Kidney (tissue), 14 donors: ENCODE results near the gene COX5B. TPM values are rescaled to one million over a fixed set of nuclear protein-coding genes. Genes with fewer than 3 reads are reported as not detected.
A peak's percentile ranks its signal among the peaks of the same experiment; 100 is the strongest.

Source experiments
- DNase-seq, 5 donors: peaks; one replicate each; pipeline ENCODE4 v3.0.0-alpha.2; 2013 to 2020
- FAIRE-seq: peaks from 2 replicates; lab custom pipeline; 2012; peaks lifted over from hg19 to GRCh38; lab: Jason Lieb, UNC
- H3K27ac ChIP-seq, 2 donors: one replicate each; pipeline ENCODE4 v1.7.0; 2013; ENCODE audit warnings: low read depth in 2 of 2, low read length in 2 of 2, inconsistent platforms in 1 of 2
- H3K27me3 ChIP-seq: one replicate; pipeline ENCODE4 v1.7.1; 2013; ENCODE audit warnings: low read length, inconsistent platforms; ENCODE audit not compliant: control insufficient read depth, insufficient read depth
- H3K36me3 ChIP-seq, 3 donors: one replicate each; pipeline versions ENCODE4 v1.7.0 to v1.7.1; 2013; ENCODE audit warnings: low read length in 3 of 3, control low read depth in 1 of 3, inconsistent platforms in 1 of 3; ENCODE audit not compliant: insufficient read depth in 3 of 3, control insufficient read depth in 2 of 3
- H3K4me1 ChIP-seq, 3 donors: one replicate each; pipeline versions ENCODE4 v1.7.0 to v1.7.1; 2013; ENCODE audit warnings: low read length in 3 of 3, inconsistent platforms in 1 of 3, low read depth in 1 of 3; ENCODE audit not compliant: control insufficient read depth in 2 of 3, insufficient read depth in 2 of 3
- H3K4me3 ChIP-seq, 3 donors: one replicate each; pipeline versions ENCODE4 v1.7.0 to v1.8.1; 2013; ENCODE audit warnings: low read length in 3 of 3, control low read depth in 1 of 3, inconsistent platforms in 1 of 3
- H3K9ac ChIP-seq, 3 donors: one replicate each; pipeline versions ENCODE4 v1.7.0 to v1.7.1; 2013; ENCODE audit warnings: low read length in 3 of 3, control low read depth in 1 of 3, inconsistent platforms in 1 of 3
- H3K9me3 ChIP-seq, 3 donors: one replicate each; pipeline versions ENCODE4 v1.7.0 to v1.7.1; 2013; ENCODE audit warnings: low read length in 3 of 3, control low read depth in 1 of 3, inconsistent platforms in 1 of 3; ENCODE audit not compliant: control insufficient read depth in 2 of 3, insufficient read depth in 1 of 3
- intact Hi-C: fragments of 100-400 bp; cut with DNase I; formaldehyde crosslinking; loops from one replicate; pipeline ENCODE4 v1.11.1; 2022
- polyA plus RNA-seq: library from polyadenylated mRNA; stranded (reverse); fragments of 350-450 nt; fragmentation: Illumina TruSeq; extraction: RNeasy Lipid Tissue Mini Kit (QIAGEN cat#74804); gene quantifications from one replicate; pipeline ENCODE4 v1.2.3, GENCODE V29; 2014; ENCODE audit warnings: low read depth, low replicate concordance; ENCODE audit not compliant: insufficient read depth
- total RNA-seq: library from RNA; stranded (reverse); fragmentation: NEBNext Ultra II Directional; extraction: Animal tissue kit (Norgen Biotek cat#: 25700); gene quantifications from one replicate; pipeline ENCODE4 v1.2.1, GENCODE V29; 2021
- TF ChIP-seq, protein P1 (sequence below): IDR thresholded peaks from 3 replicates; pipeline ENCODE4 v1.5.1; 2012; ENCODE audit warnings: mild to moderate bottlenecking, moderate library complexity, borderline replicate concordance; ENCODE audit not compliant: insufficient read depth; ENCODE audit errors: extremely low read depth
- donor health status: control.
- donor health status: control.
- donor health status: control.
- donor health status: control.
- donor health status: control.
- donor health status: DM: yes; HTN: yes; CAD: no.
- donor health status: Normal renal cell carcinoma (clear cell type).

Gene COX5B
- total and polyA plus RNA-seq, 2 donors from 2014 or later = 238 to 1,246 TPM

GRCh38 chr2:97661927-97662326 is 16.1 kb downstream of the COX5B start:
- intact Hi-C loops = no loop called here
- peaks cover 0 to 16% (median 11%) of the 10 kb centered on the region in 3 donors for H3K36me3 ChIP-seq
- no peak overlapping the region for H3K27ac ChIP-seq
- peak overlapping the region in 1 of 3 donors; percentile 98 for H3K9ac ChIP-seq
- no peak for DNase-seq
- H3K9me3 ChIP-seq = no peaks in the 10 kb centered on the region
- no peak for FAIRE-seq
- H3K4me3 ChIP-seq = peak overlapping the region in 1 of 3 donors; percentile 85
- TF ChIP-seq, protein P1, sequence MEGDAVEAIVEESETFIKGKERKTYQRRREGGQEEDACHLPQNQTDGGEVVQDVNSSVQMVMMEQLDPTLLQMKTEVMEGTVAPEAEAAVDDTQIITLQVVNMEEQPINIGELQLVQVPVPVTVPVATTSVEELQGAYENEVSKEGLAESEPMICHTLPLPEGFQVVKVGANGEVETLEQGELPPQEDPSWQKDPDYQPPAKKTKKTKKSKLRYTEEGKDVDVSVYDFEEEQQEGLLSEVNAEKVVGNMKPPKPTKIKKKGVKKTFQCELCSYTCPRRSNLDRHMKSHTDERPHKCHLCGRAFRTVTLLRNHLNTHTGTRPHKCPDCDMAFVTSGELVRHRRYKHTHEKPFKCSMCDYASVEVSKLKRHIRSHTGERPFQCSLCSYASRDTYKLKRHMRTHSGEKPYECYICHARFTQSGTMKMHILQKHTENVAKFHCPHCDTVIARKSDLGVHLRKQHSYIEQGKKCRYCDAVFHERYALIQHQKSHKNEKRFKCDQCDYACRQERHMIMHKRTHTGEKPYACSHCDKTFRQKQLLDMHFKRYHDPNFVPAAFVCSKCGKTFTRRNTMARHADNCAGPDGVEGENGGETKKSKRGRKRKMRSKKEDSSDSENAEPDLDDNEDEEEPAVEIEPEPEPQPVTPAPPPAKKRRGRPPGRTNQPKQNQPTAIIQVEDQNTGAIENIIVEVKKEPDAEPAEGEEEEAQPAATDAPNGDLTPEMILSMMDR = no peak
- no peaks in the 10 kb centered on the region for H3K27me3 ChIP-seq
- peaks cover 0 to 18% (median 6%) of the 10 kb centered on the region in 3 donors for H3K4me1 ChIP-seq

DNA sequence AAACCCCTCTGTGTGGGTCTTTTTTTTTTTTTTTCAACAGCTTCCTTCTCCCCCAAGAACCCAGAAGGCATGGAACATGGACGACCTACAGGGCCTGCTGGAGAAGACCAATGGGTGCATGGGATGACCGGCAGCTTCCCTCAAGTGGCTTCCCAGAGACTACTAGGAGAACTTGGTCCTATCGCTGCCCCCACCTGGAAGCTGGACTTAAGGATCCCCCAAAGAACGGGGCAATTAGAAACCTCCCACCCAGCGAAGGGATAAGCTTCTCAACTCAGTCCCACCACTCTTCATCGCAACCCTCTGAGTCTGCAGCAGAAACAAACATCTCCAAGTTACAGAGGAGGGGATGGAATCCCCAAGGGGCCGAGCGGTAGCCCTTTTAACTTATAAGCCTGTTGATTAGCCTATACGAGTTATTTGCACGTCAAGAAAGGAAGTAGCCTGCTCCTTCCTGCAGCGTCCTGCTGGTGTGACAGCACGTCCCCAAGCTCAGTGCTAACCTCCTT is 16.6 kb downstream of the COX5B start:
- no peak for DNase-seq
- Histone ChIP-seq H3K36me3 (peaks cover 0 to 12% (median 9%) of the 10 kb centered on the region in 3 donors), H3K4me3 (peak overlapping the region; percentile 30 to 85 (median 81)), H3K27me3 (no peaks in the 10 kb centered on the region), H3K9me3 (no peaks in the 10 kb centered on the region), H3K27ac (peak overlapping the region; percentile 71 to 93), H3K4me1 (peaks cover 0 to 18% (median 6%) of the 10 kb centered on the region in 3 donors), H3K9ac (peak overlapping the region; percentile 49 to 98 (median 63))
- TF ChIP-seq, protein P1 = no peak
- intact Hi-C loops = no loop called here
- FAIRE-seq = no peak

- peak; percentile 72 to 91 (median 88) for DNase-seq
- FAIRE-seq = no peak
Observed at GRCh38 chr2:97662895-97663625, 17.2 kb downstream of the COX5B start.

More at GRCh38 chr2:97662895-97663625, 17.2 kb downstream of the COX5B start:
- intact Hi-C loops = no loop called here
- H3K4me1 ChIP-seq = peaks cover 0 to 18% (median 6%) of the 10 kb centered on the region in 3 donors
- H3K36me3 ChIP-seq = peaks cover 0 to 9% (median 6%) of the 10 kb centered on the region in 3 donors
- H3K4me3 ChIP-seq = peak overlapping the region; percentile 70 to 85 (median 81)
- H3K9ac ChIP-seq = peak overlapping the region; percentile 49 to 98 (median 63)
- H3K27me3 ChIP-seq = no peaks in the 10 kb centered on the region
- no peaks in the 10 kb centered on the region for H3K9me3 ChIP-seq
- TF ChIP-seq, protein P1 = no peak
- H3K27ac ChIP-seq = peak overlapping the region; percentile 71 to 93
